Activated T-helper 1 cell treated with Interleukin-2 at 50 U/mL for 16 hours (primary cell): Measurements from ENCODE around the gene CSDE1.
A peak's percentile ranks its signal among the peaks of the same experiment; 100 is the strongest.

Experiments
- DNase-seq: peaks from one replicate; pipeline ENCODE4 v3.0.0-alpha.2; 2020; ENCODE audit warnings: low read depth

Gene CSDE1

GRCh38 chr1:114749835-114750234, 7.9 kb downstream of the CSDE1 start:
- DNase-seq, result no peak

- no peak for DNase-seq
Observed at GRCh38 chr1:114746450-114747121, 11.2 kb downstream of the CSDE1 start.

GRCh38 chr1:114745291-114745690, 12.5 kb downstream of the CSDE1 start:
- DNase-seq, result no peak

GRCh38 chr1:114741963-114742746, 15.6 kb downstream of the CSDE1 start:
- no peak for DNase-seq

- DNase-seq, result no peak
Observed at GRCh38 chr1:114740331-114740730, 17.5 kb downstream of the CSDE1 start.

DNA sequence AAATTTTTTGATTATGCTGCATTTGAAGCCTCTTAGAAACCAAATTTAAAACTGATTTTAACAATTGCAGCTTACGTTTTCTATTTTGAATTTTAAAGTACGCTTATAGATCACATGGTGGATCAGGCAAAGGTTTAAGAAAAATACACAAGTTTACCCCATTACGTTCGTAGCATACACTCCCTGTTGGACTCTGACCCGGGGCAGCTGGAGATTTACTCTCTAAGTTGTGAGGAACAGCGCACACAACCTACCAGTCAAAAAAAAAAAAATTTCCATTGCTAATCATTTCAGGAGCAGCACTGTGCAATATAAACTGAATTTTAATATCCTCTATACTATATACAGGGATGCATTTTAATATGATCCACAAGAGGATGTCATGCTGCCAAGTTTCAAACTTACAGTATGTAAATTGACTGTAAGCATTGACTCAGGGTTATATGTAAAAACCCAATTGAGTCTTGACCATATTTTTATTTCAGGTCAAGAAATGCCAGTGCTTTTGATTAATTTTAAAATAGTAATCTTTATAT, 20.4 kb downstream of the CSDE1 start:
- no peak for DNase-seq

- DNase-seq, result no peak
Observed at GRCh38 chr1:114735479-114735878, 22.3 kb downstream of the CSDE1 start.

DNA sequence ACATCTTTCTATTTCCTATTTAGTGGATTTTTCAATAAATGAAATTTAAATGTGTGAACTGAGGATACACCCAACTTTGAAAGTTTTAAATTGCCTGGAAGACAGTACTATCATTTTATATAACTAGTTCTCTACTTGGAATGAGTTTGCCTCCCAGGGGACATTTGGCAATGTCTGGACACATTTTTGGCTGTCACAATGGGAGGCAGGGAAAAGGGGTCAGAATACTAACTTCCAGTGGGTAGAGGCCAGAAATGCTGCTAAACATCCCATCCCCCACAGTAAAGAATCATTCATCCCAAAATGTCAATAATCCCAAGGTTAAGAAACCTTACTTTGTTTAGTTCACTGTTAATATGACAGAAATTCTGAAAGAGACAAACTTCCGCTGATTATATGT, 28.0 kb downstream of the CSDE1 start:
- no peak for DNase-seq

DNA sequence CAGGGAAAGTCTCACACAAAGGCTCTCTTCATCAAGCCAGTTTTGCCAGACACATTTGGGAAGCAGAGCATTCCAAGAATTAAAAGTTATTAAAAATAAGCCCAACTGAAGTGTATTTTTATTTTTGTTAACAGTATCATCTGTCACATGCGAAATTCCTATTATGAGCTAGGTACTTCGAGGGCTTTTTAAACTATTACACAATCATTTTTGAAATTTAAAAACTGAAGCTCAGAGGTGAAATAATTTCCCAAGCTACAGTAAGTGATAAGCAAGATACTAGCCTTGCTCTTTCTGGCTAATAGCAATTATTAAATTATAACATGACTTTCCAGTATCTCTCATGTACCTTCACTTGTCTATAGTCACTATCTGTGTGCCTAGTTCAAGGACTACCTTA, 29.2 kb downstream of the CSDE1 start:
- no peak for DNase-seq

DNA sequence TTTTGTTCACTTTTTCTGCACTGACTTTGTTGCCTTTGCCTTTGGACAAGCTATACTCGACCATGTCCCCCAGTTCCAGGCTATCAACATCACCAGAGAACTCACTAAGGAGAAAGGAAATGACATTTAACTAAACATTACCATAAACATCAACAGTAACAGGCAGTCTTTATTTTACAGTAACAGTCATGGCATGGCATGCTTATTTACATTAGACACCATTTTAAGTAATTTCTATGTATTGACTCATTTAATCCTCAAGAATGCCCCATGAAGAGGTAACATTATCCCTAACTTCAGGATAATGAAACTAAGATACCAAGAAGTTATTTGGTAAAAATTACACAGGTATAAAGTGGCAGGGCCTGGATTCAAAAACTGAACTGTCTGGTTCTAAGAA, 32.6 kb downstream of the CSDE1 start:
- no peak for DNase-seq

- no peak for DNase-seq
Observed at GRCh38 chr1:114723915-114724314, 33.9 kb downstream of the CSDE1 start.

GRCh38 chr1:114723457-114723856, 34.3 kb downstream of the CSDE1 start:
- DNase-seq, result no peak

GRCh38 chr1:114720492-114720891, 37.3 kb downstream of the CSDE1 start:
- no peak for DNase-seq

GRCh38 chr1:114719424-114719787, 38.4 kb downstream of the CSDE1 start:
- no peak for DNase-seq

GRCh38 chr1:114718661-114719423, 38.9 kb downstream of the CSDE1 start:
- DNase-seq, result no peak

- DNase-seq, result peak; percentile 91
Observed at GRCh38 chr1:114716304-114717170, 41.2 kb downstream of the CSDE1 start, which contains the start of gene NRAS. TSS of gene NRAS (minus strand) at chr1:114716771. CDS start at chr1:114716160, 611 bp downstream.

DNA sequence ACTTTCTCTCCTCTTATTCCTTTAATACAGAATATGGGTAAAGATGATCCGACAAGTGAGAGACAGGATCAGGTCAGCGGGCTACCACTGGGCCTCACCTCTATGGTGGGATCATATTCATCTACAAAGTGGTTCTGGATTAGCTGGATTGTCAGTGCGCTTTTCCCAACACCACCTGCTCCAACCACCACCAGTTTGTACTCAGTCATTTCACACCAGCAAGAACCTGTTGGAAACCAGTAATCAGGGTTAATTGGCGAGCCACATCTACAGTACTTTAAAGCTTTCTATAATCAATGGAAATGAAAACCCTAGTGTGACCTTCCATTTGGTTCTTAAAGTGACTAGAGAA, 41.9 kb downstream of the CSDE1 start:
- no peak for DNase-seq

DNA sequence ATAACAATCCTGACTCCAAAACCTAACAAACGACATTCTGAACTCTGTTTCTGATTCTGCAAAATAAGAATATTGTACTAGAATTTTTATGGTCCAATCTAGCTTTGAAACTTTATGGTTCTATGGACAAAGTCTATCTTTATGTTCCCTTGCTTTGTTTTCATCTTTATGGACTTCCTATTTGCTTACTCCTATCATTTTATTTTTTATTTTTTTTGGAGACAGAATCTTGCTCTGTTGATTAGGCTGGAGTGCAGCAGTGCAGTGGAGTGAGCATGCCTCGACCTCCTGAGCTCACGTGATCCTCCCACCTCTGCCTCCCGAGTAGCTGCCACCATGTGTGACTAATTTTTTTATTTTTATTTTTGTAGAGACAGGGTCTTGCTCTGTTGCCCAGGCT, 44.8 kb downstream of the CSDE1 start:
- no peak for DNase-seq

DNA sequence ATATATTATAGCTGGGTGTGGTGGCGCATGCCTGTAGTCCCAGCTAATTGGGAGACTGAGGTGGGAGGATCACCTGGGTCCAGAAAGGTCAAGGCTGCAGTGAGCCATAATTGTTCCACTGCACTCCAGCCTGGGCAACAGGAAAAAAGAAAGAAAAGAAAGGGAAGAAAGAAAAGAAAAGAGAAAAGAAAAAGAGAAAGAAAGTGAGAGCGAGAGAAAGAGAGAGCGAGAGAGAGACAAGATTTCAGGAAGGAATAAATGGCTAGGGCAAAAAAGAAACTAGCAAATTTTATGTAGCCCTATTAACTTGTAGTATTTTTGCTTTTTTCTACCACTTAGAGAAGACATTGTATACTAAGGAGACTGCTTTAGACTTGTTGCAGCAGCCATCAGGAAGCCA, 47.4 kb downstream of the CSDE1 start:
- no peak for DNase-seq

DNA sequence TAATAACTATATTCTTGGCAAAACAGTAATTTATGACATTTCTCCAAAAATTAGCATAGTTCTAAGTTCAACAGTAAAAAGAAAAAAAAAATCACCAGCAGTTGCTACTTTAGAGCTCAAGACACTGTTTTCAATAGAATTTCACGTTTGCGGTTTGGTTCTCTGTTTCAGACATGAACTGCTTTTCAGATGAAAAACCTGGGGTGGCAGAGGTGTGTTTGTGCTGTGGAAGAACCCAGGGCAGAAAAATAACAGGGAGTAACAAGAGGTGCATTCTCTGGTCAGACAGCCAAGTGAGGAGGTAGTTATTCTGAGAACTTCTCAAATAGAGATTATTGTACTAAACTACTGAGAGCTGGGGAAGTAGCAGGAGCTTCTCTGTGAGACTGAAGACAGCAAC, 50.2 kb downstream of the CSDE1 start:
- no peak for DNase-seq

GRCh38 chr1:114703242-114703641, 54.5 kb downstream of the CSDE1 start:
- no peak for DNase-seq

DNA sequence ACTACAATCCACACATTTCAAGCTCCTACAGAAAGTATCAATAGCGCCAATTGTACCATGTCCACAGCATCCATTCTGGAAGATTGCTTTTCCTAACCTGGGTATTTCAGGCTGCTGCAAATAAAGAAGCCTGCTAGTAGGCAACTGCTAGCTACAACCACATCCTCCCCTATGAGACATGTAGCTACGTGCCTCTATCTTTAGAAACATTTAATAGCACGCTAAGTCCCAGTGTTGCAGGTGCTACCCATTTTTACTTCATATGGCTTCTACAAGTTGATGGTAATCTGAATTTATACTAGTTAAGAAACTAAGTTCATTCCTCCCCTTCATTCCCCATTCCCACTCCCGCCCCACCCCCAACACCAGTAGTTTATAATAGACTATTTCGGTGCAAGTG, 55.0 kb downstream of the CSDE1 start:
- no peak for DNase-seq
